Vagina (tissue), 2 donors: Measurements from ENCODE around the gene STAT5A.

Experiments
- CTCF ChIP-seq, 3 experiments: fragments of 450-650 bp in 2 of 3; fragments of 200-600 bp in 1 of 3; sonication (generic) in 1 of 3; IDR thresholded peaks; one replicate each; pipeline ENCODE4 v1.5.1; 2017 to 2019; ENCODE audit warnings: antibody characterized with exemption in 3 of 3, mild to moderate bottlenecking in 2 of 3, moderate library complexity in 2 of 3
- POLR2A ChIP-seq, 2 donors: fragments of 450-650 bp; IDR thresholded peaks; one replicate each; pipeline ENCODE4 v1.6.1; 2017; ENCODE audit warnings: antibody characterized with exemption in 2 of 2, mild to moderate bottlenecking in 2 of 2, moderate library complexity in 2 of 2
- POLR2AphosphoS5 ChIP-seq, 2 donors: sonication (generic); formaldehyde crosslinking; IDR thresholded peaks; one replicate each; pipeline ENCODE4 v1.9.0; 2017; ENCODE audit warnings: antibody characterized with exemption in 2 of 2, mild to moderate bottlenecking in 2 of 2, low read depth in 1 of 2; ENCODE audit not compliant: insufficient read depth in 1 of 2

GRCh38 chr17:42270170-42270535 is 18.1 kb upstream of the STAT5A start:
- TF ChIP-seq CTCF (IDR thresholded peaks at IDR 0.05) (no peak), POLR2AphosphoS5 (IDR thresholded peaks at IDR 0.05; ENCODE audit: insufficient read depth in 1 of 2, low read depth in 1 of 2) (no peak), POLR2A (IDR thresholded peaks at IDR 0.05) (no peak)
